Measurements from ENCODE around the gene RTN4RL2.

DNA sequence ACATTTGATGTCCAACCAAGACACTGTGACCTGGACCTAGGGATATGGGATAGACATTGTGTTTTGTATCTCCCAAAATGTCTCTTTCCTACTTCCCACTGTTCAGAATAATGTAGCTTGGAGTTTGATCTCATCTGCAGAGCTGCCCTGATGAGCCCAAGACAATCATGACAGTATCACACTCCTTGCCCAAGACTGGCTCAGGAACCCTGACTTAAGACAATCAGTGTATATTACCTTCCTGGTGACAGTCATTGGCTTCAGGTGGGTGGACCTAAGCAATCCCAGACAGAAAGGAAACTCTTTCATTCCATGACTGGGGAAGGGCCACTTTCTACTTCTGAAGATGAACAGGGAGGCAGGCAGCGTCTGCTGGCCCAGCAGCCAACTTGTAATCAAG is 14.3 kb upstream of the RTN4RL2 start:
- TF ChIP-seq, protein P1, sequence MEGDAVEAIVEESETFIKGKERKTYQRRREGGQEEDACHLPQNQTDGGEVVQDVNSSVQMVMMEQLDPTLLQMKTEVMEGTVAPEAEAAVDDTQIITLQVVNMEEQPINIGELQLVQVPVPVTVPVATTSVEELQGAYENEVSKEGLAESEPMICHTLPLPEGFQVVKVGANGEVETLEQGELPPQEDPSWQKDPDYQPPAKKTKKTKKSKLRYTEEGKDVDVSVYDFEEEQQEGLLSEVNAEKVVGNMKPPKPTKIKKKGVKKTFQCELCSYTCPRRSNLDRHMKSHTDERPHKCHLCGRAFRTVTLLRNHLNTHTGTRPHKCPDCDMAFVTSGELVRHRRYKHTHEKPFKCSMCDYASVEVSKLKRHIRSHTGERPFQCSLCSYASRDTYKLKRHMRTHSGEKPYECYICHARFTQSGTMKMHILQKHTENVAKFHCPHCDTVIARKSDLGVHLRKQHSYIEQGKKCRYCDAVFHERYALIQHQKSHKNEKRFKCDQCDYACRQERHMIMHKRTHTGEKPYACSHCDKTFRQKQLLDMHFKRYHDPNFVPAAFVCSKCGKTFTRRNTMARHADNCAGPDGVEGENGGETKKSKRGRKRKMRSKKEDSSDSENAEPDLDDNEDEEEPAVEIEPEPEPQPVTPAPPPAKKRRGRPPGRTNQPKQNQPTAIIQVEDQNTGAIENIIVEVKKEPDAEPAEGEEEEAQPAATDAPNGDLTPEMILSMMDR (IDR thresholded peaks at IDR 0.05), result no peak
- no peak for TF ChIP-seq POLR2A (IDR thresholded peaks at IDR 0.05)
- no peak for TF ChIP-seq POLR2AphosphoS5 (IDR thresholded peaks at IDR 0.05)
- TF ChIP-seq EP300 (IDR thresholded peaks at IDR 0.05; ENCODE audit: low read depth), result no peak
